ENCODE results near the gene GPR17.

Gene GPR17

DNA sequence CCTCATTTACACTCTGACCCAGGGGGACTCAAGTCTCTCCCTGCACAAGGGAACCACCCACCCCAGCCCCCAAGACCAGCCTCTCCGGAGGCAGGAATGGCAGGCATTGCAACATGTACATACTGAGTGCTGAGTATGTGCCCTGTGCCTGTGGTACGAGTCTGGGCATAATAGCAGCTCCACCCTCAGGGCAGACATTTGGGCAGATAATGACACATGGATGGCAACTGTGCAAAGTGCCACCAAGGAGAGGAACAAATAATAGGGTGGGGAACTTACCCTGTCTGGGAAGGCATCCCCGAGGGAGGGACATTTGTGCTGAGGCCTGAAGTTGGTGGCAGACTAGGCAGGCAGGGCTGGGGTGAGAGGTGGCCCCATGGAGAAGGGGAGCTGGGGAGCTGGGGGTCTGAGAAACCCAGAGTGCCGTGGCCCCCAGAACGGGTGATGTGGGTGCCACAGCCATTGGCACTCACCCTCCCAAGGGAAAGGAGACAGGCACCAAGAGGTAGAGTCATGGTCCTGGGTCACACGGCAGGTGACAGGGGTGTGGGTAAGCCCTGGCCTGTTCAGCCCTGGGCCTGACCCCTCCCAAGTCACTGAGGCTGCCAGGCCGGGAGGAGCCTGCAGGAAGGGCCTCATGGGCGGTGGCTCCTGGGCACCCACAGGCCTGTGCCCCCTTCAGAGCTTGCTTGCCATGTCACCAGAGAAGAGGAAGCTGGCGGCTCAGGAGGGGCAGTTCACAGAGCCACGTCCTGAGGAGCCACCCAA is 15.7 kb upstream of the GPR17 start:
- DNase-seq = no peak

DNA sequence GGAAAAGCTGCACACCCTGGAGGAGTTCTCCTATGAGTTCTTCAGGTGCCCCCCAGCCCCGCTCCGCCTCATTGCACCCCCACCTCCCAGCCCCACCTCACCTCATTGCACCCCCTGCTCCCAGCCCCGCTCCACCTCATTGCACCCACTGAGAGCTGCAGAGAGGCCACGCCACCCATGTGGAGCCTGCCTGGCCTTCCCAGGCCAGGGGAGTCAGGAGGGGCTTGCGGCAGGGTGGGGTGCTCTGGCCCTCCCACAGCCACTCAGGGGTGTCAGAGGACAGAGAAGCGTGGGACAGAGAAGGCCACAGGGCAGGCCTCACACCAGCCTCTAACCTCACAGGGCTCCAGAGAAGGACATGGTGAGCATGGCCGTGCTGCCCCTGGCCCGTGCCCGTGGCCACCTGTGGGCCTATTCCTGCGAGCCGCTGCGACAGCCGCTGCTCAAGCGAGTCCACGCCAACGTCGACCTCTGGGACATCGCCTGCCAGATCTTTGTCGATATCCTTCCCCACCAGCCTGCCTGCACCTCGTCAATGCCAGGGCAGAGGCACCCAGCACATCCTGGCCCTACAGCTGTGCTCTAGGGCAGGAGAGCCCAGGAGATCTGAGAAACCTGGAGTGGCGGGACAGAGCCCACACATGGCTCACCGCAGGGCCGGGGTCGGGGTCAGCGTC is 15.0 kb upstream of the GPR17 start:
- no peak for DNase-seq

DNA sequence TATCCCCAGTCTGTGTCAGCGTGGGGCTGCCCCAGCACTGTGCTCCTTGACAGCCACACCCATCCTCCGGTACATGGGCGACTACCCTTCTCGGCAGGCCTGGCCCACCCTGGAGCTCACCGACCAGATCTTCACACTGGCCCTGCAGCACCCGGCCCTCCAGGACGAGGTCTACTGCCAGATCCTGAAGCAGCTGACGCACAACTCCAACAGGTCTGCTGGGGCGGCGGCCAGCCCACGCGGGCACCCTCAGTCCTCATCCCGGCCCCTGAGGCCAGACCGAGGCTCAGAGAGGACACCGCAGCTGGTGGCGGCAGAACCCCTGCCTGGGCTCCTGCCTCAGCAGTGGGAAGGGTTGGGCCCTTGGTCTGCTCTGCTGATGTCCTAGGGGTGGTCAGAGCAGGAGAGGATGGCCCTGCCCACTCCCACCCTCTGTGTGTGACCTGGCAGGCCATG is 14.4 kb upstream of the GPR17 start:
- no peak for DNase-seq

DNA sequence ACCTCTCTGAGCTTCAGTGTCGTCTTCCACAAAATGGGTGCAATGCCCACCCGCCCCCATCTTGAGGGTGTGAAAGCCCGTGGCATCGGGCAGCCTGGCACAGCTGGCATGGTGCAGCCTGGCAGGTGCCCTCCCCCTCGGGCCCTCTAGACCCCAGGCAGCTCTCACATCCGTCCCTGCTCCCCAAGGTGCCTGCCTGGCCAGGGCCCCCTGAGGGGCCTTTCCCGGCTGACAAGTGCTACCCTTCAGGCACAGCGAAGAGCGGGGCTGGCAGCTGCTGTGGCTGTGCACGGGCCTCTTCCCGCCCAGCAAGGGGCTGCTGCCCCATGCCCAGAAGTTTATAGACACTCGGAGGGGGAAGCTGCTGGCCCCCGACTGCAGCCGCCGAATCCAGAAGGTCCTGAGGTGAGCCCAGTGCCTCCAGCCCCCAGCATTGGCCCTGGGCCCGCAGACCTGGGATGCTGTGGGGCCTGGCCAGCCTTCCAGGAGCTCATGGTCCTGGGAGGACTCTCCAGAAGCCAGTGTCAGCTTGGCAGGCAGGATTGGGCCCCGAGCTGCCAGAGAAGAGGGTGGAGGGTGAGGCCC is 13.9 kb upstream of the GPR17 start:
- DNase-seq = no peak

DNA sequence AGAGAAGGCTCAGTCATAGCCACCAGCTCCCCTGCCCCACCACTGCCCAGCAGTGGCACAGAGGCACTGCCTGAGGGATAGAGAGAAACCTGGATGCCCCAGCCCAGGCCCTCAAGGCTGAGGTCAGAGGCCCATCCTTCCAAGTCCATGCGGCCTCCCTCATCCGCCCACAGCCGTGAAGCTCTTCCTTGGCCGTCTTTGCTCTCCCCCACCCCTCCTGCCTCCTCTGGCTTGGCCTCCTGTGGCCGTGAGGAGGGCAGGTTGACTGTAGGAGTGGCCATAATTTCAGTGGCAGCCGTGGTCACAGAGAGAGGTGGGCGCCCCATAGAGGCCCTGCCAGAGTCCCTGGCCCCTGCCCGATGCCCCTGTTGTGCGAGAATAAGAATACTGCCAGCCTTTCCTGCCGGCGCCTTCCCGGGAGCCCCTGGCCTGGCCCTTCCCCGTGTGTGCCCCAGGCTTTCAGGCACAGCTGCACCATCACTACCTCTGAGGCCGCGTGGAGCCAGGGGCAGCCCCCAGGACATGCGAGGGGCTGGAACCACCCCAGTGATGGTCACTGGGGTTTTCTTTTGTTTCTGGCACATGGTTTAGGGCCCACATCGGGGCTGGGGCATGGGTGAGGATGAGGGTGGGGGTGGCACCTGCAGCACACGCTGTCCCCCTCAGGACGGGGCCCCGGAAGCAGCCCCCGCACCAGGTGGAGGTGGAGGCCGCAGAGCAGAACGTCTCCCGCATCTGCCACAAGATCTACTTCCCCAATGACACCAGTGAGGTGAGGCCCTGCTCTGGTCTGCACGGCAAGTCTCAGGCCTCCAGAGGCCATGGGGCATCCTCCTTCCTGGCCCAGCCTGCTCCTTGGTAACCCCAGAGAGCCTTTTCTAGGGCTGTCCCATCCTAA is 13.1 kb upstream of the GPR17 start:
- DNase-seq = no peak

- no peak for DNase-seq
These were observed 12.3 kb upstream of the GPR17 start for GRCh38 chr2:127633556-127634065.

- DNase-seq = no peak
These were observed 11.8 kb upstream of the GPR17 start for GRCh38 chr2:127634066-127634617.

DNA sequence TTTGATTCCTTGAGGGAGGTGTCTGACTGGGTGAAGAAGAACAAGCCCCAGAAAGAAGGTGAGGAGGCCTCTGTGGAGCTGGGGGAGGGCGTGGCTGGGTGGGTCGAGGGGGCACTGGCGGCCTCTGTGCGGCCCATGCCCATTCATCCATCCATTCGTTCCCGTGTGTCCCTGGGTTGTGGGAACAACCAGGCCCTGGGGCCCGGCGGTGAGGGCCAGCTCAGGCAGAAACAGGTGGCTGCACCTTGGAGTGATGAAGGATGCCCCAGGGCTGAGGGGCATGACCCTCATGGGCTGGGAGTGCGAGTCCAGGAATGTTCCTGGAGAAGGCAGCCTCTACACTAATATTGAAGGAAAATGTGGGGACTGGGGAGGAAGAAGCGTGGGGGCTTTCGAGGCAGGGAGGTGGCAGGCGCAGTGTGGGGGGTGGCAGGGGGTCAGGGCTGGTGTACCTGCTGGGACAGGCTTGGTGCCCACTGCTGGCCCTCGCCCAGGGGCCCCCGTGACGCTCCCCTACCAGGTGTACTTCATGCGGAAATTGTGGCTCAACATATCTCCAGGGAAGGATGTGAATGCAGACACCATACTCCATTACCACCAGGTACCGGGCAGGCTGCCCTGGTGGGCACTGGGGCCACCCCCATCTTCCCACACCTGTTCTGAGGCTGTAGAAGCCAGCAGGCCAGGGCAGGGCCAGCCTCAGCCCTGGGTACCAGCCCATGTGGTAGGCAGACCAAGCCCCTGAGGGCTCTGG is 11.2 kb upstream of the GPR17 start:
- no peak for DNase-seq

GRCh38 chr2:127635380-127636237 is 10.3 kb upstream of the GPR17 start:
- no peak for DNase-seq

DNA sequence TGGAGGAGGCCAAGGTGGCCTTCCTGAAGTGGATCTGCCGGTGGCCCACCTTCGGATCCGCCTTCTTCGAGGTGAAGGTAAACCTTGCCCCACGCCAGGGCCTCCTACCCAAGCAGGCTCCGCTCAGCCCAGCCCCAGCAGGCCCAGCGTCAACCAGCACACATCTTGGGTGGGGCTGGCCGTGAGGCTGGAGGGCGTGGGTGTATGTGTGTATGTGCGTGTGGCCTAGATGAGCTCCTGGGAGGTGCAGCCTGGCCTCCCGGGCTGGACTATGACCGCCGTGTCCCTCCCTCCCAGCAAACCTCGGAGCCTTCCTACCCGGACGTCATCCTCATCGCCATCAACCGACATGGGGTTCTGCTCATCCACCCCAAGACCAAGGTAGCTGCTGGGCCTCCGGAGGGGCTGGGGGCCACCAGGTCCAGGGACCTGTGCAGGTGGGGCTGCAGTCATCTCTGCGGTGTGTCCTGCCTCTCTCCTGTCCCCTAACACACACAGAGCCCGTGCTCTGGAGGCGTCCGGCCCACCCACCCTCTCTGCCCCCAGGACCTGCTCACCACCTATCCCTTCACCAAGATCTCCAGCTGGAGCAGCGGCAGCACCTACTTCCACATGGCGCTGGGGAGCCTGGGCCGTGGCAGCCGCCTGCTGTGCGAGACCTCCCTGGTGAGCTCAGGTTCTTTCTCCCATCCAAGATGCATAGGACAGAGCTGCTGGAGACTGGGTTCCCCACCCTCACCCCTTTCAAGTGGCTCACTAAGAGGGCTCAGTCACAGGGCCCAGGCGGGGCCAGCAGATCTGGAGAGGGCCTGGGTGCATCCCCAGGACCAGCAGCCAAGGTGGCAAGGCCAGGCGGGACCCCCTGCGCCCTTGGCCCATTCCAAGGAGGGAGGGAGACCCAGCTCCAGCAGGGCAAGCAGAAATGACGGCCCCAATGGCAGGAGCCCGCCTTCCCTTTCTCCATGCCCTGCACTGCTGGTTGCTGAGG is 9.4 kb upstream of the GPR17 start:
- DNase-seq = no peak

- DNase-seq = no peak
These were observed 8.7 kb upstream of the GPR17 start for GRCh38 chr2:127637236-127637630.

DNA sequence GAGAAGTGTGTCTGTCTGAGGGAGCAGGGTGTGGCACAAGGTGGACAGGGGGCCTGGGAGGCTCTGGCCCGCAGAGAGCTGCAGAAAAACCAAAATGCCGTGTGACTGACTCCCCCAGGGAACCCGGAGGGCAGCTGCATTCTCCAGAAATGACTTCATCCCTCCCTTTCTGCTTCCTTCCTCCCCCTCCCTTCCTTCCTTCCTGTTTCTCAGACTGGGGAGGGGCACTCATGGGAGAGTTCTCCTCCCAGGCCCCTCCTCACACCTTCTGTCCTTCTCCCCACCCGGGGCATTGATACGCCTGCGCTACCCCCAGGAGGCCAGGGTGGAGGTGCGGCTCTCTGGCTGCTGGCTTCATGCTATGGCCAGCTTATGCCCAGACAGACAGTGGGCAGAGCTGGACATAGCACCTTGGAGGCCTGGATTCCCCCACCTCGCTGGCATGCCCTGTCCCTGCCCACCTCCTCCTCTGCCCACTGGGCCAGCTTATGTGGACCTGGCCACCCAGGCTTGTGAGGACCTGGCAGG is 8.2 kb upstream of the GPR17 start:
- DNase-seq = peak; percentile 20

GRCh38 chr2:127638361-127639110 is 7.4 kb upstream of the GPR17 start:
- no peak for DNase-seq

DNA sequence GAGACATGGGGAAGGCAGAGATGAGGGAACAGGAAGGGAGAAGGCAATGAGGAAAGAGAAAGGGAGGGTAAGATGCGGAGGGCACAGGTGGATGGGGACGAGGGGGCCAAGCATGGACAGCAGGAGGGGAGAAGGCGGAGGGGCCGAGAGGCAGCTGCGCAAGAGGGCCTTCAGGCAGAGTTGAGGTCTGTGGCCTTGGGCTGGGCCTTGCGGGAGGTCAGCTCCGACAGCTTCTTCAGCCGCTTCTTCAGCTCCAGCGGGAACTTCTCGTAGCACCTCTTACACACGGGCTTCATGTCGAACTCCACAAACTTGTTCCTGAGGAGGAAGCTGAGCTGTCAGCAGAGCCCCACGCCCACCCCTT is 6.9 kb upstream of the GPR17 start:
- DNase-seq = no peak

DNA sequence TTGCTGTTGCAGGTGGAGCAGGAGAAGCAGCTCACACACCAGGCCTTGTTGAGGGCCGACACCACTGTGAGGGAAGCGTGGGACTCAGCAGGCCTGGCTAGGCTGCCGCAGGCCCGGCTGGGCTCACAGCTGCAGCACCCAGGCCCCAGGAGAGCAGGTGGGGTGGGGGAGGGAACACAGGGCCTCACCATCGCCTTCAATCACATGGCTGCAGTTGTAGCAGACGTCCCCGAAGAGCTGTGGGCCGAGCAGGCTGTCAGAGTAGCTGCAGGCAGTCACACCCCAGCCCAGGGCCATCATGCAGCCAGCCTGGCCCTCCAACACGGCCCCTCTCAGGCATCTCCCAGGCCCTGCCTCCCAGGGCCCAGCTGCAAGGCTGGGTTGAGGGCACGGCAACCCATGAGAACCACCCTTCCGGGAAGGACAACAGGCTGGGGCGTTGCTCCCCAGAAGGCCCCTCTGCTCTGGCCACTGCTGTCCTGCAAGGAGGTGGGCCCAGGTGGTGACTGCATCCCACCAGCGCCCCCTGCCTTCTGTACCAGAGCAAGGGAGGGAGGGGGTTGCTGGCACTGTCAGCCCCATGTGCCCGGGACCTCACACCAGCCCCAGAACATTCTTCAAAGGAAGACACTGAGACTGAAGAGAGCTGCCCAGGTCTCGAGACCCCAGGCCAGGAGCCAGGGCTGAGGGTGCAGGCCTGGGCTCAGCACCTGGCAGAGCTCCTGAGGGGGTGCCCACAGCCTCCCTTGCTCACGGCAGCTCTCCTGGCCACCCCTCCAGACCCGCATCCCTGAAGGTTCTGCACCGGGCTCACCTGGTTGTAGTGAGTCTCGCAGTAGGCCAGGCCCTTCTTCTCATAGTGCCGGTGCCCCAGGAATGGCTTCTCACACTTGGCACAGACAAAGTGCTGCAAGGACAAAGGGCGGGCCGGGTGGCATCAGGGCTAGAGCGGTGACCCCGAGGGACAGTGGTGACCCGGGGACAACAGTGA is 5.6 kb upstream of the GPR17 start:
- peak; percentile 8 for DNase-seq

GRCh38 chr2:127641133-127641532 is 4.8 kb upstream of the GPR17 start:
- DNase-seq = no peak

GRCh38 chr2:127641846-127642507 is 4.0 kb upstream of the GPR17 start:
- no peak for DNase-seq

All from OCI-M1 (cell line).